ENCODE data around the gene LRMDA.

LRMDA gene

DNA sequence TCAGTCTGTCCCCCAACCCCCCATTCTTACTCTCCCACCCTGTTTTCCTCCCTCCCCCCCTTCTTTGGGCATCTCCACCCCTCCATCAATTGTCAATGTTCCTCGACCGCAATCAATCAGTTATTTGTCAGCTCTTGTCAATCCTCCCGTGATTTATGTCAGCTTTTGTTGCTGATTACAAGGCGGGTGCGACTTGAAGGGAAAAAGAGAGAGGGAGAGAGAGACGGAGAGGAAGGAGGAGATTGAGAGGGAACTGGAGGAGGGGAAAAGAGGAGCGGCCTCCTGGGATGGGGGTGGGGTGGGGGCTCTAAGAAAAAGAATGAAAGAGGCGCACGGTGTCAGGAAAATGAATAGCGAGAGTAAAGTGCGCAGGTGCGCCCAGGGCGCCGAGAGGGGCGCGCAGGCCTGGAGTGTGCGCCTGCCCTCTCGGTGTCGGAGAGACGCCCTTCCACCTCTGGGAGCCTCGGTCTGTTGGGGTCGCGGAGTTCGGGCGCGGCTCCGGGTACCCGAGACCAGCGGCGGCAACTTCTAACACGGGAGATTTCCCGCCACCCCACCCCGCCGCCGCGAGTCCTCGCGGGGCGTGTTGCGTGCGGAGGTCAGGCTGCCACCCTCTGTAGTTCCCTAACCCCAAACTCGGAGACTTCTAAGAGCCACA lies 28.8 kb upstream of the LRMDA start:
- no peak for DNase-seq

DNA sequence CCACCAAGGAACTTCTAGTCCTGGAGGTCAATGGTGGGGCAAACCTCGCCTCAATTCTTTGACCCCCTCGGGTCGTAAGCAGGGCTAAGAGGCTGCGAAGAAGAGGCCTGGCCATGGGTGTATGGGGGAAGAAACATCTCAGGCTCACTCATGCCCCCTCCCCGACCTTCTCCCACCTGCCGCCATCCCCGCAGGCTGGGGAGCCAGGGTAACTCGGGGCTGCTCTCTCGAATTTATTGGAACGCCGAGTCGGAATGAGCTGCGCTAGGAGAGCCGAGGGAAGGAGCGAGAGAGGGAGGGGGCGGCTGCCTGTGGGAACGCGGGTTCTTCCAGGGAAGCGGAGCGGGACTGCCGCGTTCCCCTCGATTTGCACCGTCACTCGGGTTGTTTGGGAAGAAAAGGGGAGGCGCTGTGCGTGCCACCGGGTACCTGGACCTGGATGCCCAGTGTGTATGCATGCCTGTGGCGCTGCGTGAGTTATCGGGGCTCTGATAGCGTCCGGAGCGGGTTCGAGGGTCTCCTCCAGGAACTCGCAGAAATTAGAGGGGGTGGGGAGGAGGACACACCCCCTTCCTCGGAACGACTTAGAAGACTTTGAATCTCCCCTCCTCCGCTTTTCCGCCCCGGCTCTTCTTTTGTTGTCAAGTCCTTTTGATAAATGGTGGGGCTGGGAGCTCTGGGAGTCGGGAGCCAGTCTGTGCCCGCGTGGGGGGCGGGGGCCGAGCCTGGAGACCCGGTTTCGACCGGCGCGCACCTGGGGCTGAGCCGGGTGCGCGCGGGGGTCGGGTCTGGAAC lies 28.1 kb upstream of the LRMDA start:
- no peak for DNase-seq

DNA sequence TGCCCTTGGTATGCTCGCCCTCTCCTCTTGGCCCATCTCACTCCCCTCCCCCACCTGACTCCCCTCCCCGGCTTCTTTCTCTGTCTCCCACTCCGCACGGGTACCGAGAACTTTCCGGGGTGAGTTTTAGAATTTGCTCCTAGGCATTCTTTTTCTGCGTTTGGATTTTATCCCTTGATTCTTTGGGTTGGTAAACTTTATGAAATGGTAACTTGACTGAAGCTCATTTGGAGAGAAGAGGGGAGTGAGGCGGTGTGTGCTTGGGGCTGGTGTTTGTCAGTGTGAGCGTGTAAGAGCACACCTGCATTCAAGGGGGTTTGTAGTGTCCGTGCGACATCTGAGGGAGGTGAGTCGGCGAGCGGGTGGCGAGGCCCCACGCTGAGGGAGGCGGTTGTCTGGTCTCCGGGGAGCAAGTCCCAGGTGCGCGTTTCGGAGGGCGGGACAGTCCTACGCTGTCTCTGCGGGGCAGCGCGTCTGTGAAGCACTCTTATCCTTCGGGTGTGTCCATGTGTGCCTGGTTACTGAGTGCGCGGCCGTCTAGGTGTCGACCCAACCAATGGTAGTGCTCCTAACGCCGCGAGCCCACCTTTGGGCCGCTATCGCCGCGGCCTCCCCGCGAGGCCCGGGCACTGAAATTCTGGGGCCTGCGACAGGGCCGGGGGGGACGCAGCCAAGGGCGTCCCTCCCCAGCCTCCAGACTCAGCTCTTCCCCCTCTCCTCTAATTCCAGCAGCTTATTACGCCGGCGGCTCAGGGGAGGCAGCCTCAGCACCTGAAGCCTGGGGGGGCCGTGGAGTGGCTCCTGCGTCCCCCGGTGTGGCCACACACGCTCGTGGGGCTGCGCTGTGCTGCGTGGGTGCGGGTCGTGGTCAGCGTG lies 27.2 kb upstream of the LRMDA start:
- no peak for DNase-seq

DNA sequence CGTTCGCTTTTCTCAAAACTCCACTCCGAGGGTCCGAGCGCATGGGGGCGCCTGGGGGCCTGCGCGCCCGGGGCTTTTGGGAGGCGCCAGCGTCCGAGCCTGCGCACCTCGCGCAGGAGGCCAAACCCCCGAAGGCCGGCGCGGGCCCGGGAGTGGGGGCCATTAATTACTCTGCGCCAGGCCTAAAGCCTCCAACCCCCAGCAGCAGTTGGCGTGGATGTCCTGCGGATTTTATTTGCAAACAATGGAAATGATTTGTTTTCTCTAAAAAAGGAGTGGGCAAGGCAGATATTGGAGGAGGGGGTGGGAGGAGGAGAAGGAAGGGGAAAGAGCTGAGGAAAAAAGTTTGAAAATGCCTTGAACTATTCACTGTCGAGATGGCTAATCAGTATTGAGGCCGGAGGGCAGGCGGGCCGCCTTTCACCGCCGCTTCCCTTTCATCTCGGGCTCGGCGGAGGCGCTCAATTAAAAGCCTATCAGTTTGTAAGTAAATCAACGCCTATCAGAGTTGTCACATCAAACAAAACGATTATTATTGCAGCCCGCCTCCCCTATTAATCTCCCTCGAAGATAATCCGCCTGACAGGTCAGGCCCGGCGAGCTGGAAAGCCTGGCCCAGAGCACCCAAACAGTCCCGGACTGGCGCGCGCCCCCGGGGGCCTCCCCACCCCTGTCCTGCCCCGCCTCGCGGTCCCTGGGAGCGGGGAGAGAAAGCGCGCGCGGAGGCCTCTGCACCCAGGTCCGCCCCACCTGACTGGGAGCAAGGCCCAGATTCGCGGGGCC lies 26.4 kb upstream of the LRMDA start:
- DNase-seq: no peak

DNA sequence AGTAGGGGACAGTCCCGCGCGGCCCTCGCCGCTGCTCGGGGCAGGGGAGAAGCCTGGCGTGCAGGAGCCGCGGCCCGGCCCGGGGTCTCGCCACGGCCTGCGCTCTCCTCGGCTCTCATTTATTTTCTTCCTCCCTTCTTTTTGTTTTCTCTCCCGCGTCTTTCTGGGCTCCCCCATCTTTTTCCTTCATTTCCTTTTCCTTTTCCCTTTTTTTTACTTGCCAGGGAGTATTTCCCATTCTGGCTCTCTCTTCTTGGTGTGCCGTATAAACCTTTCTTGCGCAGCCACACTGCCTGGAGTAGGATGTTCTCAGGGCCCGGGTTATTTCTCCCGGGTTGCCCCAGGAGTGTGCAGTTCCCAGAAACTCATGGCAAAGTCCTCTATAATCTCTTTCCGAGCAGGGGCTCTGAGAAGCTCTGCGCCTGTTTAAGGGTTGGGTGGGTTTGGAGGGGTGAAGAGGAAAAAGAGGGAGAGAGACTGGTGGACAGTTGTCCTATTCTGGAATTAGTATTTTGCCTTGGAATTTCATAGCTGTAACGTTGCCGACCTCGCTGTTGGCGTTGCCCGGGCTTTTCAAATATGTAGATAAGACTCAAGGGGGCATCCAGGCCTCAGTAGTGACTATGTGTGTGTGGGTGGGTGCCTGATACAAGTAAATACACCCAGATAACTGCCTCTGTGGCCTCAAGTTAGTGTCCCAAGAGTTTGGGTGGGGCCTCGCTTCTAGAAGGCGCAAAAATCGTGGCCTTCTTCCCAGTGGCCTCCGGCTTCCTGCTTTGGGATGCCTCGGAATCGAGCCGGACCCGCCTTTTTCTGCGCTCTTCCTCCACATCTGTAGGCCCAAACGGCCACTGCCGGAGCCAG lies 25.6 kb upstream of the LRMDA start:
- DNase-seq: no peak

DNA sequence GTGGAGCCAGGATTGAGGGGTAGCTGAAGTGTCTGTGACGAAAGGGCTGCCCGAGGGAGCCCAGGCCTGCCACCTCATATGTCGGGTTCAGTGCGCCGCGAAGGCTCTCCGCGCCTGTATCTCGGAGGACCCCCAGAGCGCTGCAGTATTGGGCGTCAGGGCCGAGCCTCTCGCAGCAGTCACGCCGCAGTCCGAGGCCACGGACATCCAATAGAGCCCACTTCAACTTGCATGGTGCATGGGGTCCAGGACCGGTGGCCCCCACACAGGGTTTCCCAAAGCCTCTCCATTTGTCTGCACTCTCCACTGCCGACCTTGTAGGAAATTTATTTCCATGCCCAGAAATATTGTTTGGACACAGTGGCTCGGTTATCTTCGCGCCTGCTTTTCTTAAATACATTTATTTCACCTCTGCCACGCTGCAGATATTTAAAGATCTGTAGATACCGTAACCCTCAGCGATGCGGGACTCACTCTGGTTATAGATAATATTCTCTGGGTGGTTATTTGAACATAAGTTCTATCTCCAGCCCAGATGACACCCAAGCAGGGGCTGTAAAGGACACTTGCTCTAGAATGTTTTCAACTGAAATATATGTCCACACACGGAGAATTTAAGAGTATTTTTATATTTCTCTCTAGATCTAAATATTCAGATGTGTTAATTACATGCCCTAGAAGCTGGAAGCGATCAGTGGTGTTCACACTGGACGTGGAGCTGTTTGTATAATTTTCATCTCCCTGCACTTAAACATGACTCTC lies 24.8 kb upstream of the LRMDA start:
- DNase-seq: no peak

DNA sequence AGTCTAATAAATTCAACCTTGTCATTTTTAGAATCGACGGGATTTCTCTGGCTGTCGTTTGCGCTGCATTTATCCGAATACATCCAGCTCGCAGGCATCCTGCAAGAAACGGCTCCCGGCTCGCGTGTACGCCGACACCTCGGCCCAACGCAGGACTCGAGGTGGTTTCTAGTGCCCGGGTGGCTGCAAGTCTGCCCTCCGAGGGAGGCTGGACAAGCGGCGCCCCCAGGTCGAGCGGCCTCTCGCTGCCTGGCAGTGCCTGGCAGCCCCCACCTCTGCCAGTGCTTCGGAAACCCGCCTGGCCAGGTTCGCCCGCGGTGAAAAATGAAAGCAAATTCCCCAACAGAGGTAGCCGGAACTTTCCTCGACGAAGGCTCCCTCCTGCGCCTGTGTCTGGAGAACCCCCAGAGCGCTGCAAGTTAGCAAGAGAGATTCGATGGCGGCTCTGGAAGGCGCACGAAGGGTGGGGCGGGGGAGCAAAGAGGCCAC lies 24.2 kb upstream of the LRMDA start:
- no peak for DNase-seq

DNA sequence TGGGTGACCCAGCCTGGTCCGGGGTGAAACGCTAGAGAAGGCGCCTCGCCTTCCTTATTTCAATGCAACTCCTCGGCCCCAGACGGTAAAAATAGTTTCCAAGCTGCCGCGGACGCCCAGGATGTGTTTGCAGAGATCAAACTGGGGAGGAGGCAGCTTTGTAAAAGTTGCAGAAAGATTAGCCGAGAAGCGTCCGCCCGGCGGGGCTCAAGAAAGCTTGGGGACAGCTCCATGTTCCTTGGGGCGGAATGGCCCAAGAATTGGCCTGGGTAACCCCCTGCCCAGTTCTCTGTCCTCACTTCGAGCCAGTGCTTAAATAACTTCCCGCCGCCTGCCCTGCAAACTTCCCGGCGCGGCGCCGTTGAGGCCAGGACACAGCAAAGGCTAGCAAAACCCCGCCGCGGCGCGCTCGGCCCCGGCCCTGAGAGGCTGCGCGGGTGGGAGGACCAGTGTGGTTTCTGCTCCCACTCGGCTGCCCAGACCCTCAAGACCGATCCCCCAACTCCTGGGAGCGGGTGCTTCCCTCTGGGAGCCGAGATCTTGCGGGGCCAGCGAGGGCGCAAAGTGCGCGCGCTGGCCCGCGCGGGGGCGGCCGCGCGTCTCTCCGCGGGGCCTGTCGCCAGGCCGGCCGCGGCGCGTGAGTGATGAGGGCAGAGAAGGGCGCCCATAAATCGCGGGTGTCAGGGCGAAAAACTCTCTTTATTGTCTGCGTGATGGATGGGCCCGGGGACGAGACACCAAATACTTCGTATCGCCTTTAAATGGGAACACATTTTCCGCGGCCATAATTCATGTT lies 23.5 kb upstream of the LRMDA start:
- no peak for DNase-seq

DNA sequence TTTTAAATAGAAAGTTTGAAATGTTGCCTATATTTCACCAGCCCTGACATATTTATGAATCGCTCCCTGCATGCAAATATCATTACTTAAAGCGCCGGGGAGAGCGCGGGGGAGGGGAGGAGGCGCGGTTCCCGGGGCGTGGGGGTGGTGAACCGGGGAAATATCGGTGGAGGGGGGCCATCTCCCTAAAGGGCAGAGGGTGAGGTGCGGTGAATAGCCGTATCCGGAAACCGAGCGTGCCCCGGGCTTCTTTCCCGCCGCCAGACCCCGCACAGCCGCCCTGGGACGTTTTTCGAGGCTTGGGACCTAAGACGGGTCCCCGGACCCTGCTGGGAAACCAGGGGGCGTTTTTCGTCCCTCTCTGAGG lies 22.9 kb upstream of the LRMDA start:
- DNase-seq: no peak

DNA sequence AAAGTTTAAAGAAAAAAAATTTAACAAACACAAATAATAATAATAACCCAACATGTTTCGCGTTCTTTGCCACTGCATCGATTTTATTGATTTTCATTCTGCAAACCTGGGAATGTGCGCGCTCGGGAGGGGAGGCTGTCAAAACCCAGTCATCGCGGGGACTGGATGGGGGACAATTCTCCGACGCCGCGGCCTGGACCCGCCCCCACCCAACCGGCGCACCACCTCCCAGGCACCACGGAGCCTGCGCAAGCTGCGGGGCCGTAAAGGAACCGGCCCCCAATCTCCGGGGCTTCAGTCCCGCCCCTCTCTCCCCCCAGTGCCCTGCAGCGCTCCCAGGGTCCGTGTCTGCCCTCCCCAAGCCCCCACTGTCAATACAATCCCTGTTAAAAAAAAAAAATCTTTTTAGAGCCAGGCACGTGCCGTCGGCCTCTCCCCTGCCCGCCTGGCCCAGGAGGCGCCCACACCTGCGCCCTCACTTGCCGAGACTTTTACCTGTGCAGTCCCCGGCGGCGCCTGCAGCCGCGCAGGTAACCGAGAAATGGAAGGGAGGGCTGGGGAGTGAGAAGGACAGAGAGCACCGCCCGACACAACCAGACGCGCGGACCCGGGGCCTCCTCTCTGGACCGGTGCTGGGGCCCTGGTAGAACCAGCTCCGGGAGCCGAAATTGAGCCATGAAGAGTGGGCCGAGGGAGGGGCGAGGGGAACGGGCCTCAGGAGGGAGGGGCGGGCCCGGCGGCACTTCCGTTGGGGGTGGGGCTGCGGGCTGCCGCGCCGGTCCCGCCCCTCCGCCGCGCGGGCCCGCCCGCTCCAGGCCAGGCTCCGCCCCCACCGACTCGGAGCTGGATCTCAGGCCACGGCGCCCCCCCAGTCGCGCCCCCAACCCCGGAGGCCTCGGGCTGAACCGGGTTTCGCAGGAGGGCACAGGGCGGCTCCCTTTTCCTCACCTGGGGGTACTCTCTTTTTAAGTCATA lies 22.2 kb upstream of the LRMDA start:
- DNase-seq: peak in 1 of 4 experiments; percentile 19

DNA sequence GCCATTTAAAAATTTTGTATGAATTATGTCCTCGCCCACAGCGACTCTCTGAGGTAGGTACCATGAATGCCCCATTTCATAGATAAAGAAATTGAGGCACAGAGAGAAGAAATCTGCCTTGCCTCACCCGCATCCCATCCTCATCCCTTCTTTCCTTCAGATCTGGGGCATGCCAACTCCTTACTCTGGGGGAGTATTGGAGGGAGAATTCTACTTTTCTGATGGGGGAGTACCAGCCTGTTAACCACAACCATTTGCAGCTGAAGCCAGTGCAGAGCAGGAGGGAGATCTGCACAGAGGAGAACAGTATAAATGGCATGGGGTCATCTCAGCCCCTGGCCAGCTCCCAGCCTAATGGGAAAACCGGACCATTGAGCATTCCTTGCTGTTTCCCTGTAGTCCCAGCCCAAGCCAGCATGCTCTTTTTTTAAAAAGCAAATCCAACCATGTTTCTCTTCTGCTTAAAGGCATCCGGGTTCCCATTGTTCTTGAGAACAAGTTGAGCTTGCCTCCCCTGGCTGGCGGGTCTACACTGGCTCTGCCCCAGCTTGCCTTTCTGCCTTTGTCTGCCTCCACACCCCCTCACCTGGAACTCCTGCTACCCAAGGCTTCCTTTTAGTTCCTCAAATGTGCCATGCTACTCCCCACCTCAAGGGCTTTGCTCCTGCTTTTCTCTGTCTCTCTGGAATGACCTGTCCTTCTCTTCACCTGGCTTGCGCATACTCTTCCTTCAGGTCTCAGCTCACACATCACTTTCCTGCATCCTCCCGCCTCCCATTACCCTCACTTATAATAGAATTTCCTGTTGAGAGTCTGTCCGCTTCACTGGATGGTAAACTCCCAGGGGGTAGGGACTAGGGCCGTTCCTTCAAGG lies 21.1 kb upstream of the LRMDA start:
- DNase-seq: no peak

DNA sequence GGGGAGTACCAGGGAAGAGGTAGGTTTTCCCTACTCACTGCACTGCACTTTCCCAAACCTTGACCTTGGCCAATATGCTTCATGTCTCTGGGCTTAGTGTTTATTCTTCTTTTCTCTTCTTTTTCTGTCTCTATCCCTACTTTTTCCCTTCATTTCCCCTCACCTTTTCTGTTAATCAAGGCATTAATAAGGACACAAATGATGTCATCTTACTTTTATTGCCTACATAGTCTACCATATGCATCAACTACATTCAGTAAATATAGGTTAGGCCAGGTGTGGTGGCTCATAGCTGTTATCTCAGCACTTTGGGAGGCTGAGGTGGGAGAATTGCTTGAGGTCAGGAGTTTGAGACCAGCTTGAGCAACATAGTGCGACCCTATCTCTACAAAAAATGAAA lies 16.9 kb upstream of the LRMDA start:
- no peak for DNase-seq

DNA sequence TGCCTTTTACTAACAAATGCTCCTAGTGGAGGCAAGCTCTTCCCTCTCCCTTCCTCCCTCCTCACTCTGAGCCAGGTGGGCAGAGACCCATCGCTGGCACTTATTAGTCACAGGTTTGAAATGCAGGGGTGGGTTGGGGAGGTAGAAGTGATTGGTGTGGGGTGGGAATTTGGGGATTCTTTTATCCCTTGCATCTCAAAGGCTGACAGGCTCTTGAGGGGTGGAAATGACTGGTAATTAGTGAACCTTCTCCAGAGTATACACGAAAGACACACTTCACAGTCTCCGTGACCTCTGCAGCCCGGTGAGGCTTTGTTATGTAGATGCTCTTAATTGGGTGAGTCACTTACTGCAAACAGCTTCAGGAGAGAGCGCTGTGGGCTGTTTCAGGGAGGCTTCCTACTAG lies 13.9 kb upstream of the LRMDA start:
- DNase-seq: no peak

DNA sequence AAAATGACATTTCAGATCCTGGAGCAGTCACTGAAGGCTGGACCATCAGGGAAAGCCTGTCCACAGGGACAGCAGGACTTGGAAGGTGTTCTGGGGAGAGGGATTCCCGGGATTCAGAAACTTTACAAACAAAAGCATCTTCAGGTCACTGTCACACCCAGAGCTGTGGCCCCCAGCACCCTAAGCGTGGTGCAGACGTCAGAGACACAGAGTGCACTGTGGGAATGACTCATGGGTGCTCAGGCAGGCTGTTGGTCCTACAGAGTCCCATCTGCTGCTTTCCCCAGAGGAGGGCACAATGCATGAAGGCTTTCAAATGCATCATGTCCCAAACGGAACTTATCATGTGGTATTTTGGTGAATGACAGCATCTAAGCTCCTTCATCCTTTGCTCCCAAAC lies 13.1 kb upstream of the LRMDA start:
- DNase-seq: no peak

DNA sequence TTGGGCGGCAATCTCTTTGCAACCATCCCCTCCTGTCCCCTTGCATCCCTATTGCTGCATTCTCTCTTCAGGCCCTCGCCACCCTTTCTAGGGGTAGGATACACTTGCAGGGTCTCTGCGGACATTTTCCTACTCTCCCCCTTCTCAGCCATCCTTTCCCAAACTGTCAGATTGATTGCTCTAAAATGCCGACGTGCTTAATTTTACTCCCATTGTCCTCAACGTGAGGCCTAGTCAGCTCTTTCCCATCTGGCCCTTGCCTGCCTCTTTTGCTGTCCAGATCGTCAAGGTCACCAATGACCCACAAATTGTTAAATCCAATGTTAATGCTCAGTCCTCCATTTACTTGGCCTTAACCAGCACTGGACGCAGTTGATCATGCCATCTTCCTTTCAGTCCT lies 12.7 kb upstream of the LRMDA start:
- DNase-seq: no peak

DNA sequence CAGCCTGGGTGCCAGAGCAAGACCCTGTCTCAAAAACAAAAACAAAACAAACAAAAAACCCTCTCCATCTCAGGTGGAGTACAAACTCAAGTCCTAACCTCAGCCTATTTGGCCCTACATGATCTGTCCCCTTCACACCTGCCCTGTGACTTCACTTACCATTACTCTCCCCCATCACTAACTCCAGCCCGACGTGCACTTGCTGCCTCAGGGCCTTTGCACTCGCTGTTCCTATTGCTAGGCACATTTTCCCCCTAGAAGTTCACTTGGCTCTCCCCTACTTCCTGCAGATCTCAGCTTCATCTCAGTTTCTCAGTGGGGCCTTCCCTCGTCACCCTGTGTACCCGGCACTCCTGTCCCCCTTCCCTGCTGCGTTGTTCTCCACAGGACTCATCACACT lies 8.5 kb upstream of the LRMDA start:
- DNase-seq: no peak

DNA sequence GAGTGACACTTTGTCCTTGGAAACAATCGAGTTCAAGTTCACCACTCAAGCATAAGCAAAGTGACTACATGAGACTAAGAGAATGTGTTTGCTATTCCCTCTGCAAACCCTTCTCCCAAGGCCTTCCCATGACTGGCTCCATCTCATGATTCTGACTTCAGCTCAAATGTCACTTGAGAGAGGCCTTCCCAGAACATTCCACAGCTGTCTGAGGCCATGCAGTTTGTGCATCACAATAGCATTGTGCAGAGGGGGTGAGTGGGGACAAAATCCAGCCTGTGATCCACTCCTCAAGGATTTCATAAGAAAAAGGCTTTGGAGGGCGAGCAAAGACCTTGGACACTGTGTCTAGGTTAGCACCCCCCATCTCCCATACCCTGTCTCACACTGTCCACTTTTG lies 6.9 kb upstream of the LRMDA start:
- DNase-seq: no peak

All from activated naive CD4-positive, alpha-beta T cell (primary cell).